KMS-11 (cell line): ENCODE data around the gene ZBTB7C.

ENCODE experiments used
- H2AFZ ChIP-seq: fragments of 200-600 bp; sonication (generic); 2 replicates; pipeline ENCODE4 v1.6.1; 2016; ENCODE audit warnings: antibody characterized with exemption, mixed run types, low read depth
- H3K27ac ChIP-seq: fragments of 200-600 bp; sonication (generic); 2 replicates; pipeline ENCODE4 v1.6.1; 2016; ENCODE audit warnings: mild to moderate bottlenecking, mixed run types
- H3K27me3 ChIP-seq: fragments of 200-600 bp; sonication (generic); 2 replicates; pipeline ENCODE4 v1.6.1; 2017; ENCODE audit warnings: mild to moderate bottlenecking, low read depth, mixed run types, moderate library complexity; ENCODE audit not compliant: insufficient read depth
- H3K36me3 ChIP-seq: fragments of 200-600 bp; sonication (generic); 2 replicates; pipeline ENCODE4 v1.6.1; 2017; ENCODE audit warnings: mild to moderate bottlenecking, mixed run types; ENCODE audit not compliant: insufficient read depth
- H3K4me1 ChIP-seq: fragments of 200-600 bp; sonication (generic); 2 replicates; pipeline ENCODE4 v1.6.1; 2016; ENCODE audit warnings: mild to moderate bottlenecking, low read depth, mixed run types; ENCODE audit not compliant: poor library complexity, severe bottlenecking
- H3K4me2 ChIP-seq: fragments of 200-600 bp; sonication (generic); 2 replicates; pipeline ENCODE4 v1.7.0; 2016; ENCODE audit warnings: mild to moderate bottlenecking, mixed run types
- H3K4me3 ChIP-seq: fragments of 200-600 bp; sonication (generic); IDR thresholded peaks from 2 replicates; pipeline ENCODE4 v1.6.1; 2017; ENCODE audit warnings: low read depth, low read length, mixed read lengths; ENCODE audit not compliant: insufficient read depth
- H3K79me2 ChIP-seq: fragments of 200-600 bp; sonication (generic); 2 replicates; pipeline ENCODE4 v1.6.1; 2016; ENCODE audit warnings: low read depth, mixed run types; ENCODE audit not compliant: insufficient read depth
- H3K9ac ChIP-seq: fragments of 200-600 bp; sonication (generic); 2 replicates; pipeline ENCODE4 v1.6.1; 2016; ENCODE audit warnings: mild to moderate bottlenecking, mixed run types
- H4K20me1 ChIP-seq: fragments of 200-600 bp; sonication (generic); 2 replicates; pipeline ENCODE4 v1.6.1; 2016; ENCODE audit warnings: mild to moderate bottlenecking, mixed run types; ENCODE audit not compliant: insufficient read depth
- TF ChIP-seq, protein P1 (sequence below): fragments of 200-600 bp; sonication (generic); conservative IDR thresholded peaks from 2 replicates; pipeline ENCODE4 v1.6.1; 2017; ENCODE audit warnings: low read depth, mild to moderate bottlenecking, antibody characterized with exemption, low read length, moderate library complexity, mixed read lengths

The ZBTB7C gene

DNA sequence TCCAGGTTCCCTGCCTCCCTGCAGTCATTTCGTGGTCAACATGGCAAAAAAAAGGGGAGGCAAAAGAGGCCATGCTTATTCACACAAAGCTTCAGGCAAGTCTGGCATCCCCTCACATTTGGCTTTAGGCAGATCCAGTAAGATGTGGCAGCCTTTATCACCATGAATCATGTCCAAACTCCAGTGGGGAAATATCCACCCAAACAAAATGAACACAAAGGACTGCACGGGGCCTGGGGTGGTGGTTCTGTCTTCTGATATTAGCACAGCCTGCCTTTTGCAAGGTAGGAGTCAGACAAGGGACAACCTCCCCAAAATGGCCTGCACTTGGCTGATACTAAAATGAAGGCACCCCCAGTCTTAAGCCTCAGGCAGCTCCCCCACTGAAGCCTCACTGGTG is 129.9 kb downstream of the ZBTB7C start:
- Histone ChIP-seq H3K9ac (no peak overlapping the region), H2AFZ (no peak overlapping the region), H3K36me3 (no peaks in the 10 kb centered on the region), H3K4me1 (peaks cover 3% of the 10 kb centered on the region), H3K27me3 (no peaks in the 10 kb centered on the region), H3K27ac (no peak overlapping the region), H3K4me2 (no peak overlapping the region), H3K79me2 (no peaks in the 10 kb centered on the region), H4K20me1 (no peaks in the 10 kb centered on the region), H3K4me3 (no peak overlapping the region)
- TF ChIP-seq, protein P1, sequence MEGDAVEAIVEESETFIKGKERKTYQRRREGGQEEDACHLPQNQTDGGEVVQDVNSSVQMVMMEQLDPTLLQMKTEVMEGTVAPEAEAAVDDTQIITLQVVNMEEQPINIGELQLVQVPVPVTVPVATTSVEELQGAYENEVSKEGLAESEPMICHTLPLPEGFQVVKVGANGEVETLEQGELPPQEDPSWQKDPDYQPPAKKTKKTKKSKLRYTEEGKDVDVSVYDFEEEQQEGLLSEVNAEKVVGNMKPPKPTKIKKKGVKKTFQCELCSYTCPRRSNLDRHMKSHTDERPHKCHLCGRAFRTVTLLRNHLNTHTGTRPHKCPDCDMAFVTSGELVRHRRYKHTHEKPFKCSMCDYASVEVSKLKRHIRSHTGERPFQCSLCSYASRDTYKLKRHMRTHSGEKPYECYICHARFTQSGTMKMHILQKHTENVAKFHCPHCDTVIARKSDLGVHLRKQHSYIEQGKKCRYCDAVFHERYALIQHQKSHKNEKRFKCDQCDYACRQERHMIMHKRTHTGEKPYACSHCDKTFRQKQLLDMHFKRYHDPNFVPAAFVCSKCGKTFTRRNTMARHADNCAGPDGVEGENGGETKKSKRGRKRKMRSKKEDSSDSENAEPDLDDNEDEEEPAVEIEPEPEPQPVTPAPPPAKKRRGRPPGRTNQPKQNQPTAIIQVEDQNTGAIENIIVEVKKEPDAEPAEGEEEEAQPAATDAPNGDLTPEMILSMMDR, result no peak

- Histone ChIP-seq H3K27me3 (no peaks in the 10 kb centered on the region), H3K4me1 (peaks cover 6% of the 10 kb centered on the region), H4K20me1 (no peaks in the 10 kb centered on the region), H3K9ac (no peak overlapping the region), H3K27ac (no peak overlapping the region), H3K79me2 (no peaks in the 10 kb centered on the region), H2AFZ (no peak overlapping the region), H3K4me2 (no peak overlapping the region), H3K4me3 (no peak overlapping the region), H3K36me3 (no peaks in the 10 kb centered on the region)
- TF ChIP-seq, protein P1, result no peak
Observed at GRCh38 chr18:48278081-48278480, 131.1 kb downstream of the ZBTB7C start.

DNA sequence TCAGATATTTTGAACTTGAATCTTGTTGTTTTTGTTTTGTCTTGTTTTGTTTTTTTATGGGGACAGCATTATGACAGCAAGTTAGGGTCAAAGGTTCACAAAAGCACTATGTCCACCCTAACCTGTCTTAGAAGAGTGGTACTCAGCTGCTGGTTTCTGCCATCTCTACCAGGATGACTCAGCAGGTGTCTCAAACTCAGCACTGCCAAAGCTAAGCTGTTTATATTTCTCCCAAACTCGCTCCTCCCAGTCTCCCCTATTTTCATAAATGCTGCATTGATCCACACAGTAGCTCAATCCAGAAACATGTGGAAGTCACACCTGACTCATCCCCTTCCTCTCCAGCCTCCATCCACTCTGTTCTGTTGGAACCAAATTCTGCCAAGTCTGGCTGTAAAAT is 134.9 kb downstream of the ZBTB7C start:
- TF ChIP-seq, protein P1, result no peak
- Histone ChIP-seq H3K36me3 (no peaks in the 10 kb centered on the region), H3K4me2 (no peak overlapping the region), H4K20me1 (no peaks in the 10 kb centered on the region), H3K4me3 (no peak overlapping the region), H3K27ac (no peak overlapping the region), H2AFZ (peak overlapping the region; percentile 21), H3K4me1 (peaks cover 6% of the 10 kb centered on the region), H3K9ac (no peak overlapping the region), H3K27me3 (no peaks in the 10 kb centered on the region), H3K79me2 (no peaks in the 10 kb centered on the region)

DNA sequence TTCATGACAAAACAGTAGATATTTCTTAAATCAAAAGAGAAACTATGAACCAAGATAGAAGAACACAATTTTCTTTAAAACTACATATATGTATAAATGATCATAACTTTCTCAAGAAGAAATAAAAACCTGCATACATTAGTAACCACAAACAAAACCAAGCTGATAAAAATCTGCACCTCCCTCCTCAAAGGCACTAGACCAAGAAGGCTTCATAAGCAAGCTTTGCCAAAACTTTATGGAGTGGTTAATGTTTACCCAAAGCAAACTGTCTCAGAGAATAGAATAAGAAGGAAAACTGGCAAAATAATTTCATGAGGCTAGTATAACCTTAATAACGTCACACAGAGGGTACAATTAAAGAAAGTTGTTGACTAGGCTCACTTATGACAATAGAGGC is 138.3 kb downstream of the ZBTB7C start:
- no peak overlapping the region for H3K27ac ChIP-seq
- H4K20me1 ChIP-seq, result no peaks in the 10 kb centered on the region
- H3K9ac ChIP-seq, result no peak overlapping the region
- no peaks in the 10 kb centered on the region for H3K36me3 ChIP-seq
- H3K4me1 ChIP-seq, result peaks cover 6% of the 10 kb centered on the region
- H3K4me3 ChIP-seq, result no peak overlapping the region
- H2AFZ ChIP-seq, result no peak overlapping the region
- no peak overlapping the region for H3K4me2 ChIP-seq
- TF ChIP-seq, protein P1, result no peak
- H3K27me3 ChIP-seq, result no peaks in the 10 kb centered on the region
- H3K79me2 ChIP-seq, result no peaks in the 10 kb centered on the region

DNA sequence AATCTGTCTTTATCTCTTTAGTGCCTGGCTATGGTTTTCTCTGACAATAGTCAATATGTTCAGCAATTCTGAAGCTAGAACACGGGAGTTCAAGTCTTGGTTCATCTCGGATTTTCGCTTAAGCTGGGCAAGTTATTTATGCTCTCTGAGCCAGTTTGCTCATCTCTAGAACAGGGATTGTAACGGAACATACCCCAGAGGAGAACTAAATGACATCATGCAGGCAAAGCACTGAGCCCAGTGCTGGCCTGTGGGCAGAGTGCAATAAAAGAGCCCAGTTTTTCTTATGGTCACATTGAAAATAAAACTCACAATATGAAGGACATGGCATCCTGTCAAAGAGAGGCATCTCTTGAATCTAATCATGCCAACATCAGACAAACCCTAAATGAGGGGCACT is 143.9 kb downstream of the ZBTB7C start:
- H3K4me1 ChIP-seq, result no peaks in the 10 kb centered on the region
- no peak overlapping the region for H3K9ac ChIP-seq
- no peaks in the 10 kb centered on the region for H4K20me1 ChIP-seq
- H3K4me2 ChIP-seq, result no peak overlapping the region
- no peak overlapping the region for H2AFZ ChIP-seq
- H3K27me3 ChIP-seq, result no peaks in the 10 kb centered on the region
- H3K36me3 ChIP-seq, result no peaks in the 10 kb centered on the region
- H3K27ac ChIP-seq, result no peak overlapping the region
- H3K4me3 ChIP-seq, result no peak overlapping the region
- TF ChIP-seq, protein P1, result no peak
- no peaks in the 10 kb centered on the region for H3K79me2 ChIP-seq
